ENCODE data around the gene ARF5. TPM values are rescaled to one million over a fixed set of nuclear protein-coding genes. Genes with fewer than 3 reads are reported as not detected.

ARF5 gene
- total RNA-seq, 1 donor from 2014 or later, result 264 TPM

GRCh38 chr7:127589896-127590295, 1.7 kb downstream of the ARF5 start:
- TF ChIP-seq CTCF (IDR thresholded peaks at IDR 0.05), result no peak
- H3K27me3 ChIP-seq, result no peaks in the 10 kb centered on the region
- intact Hi-C loops (cut with DNase I), result loop anchor here (2.0 to 10.0 kb wide), 6 partner anchors 42 to 1632 kb away; partner anchors contain the start of genes GRM8 and RBM28
- H3K27ac ChIP-seq, result no peak overlapping the region
- no peaks in the 10 kb centered on the region for H3K9me3 ChIP-seq
- H3K4me3 ChIP-seq, result peak overlapping the region in 1 of 2 donors; percentile 83
- DNase-seq (ENCODE audit: low spot score in 2 of 2), result no peak
- H3K36me3 ChIP-seq, result peaks cover 14 to 18% of the 10 kb centered on the region in 2 donors
- H3K4me1 ChIP-seq, result peaks cover 0 to 16% of the 10 kb centered on the region in 2 donors

GRCh38 chr7:127591189-127591588, 3.0 kb downstream of the ARF5 start:
- H3K4me1 ChIP-seq, result peaks cover 0 to 16% of the 10 kb centered on the region in 2 donors
- DNase-seq (ENCODE audit: low spot score in 2 of 2), result no peak

DNA sequence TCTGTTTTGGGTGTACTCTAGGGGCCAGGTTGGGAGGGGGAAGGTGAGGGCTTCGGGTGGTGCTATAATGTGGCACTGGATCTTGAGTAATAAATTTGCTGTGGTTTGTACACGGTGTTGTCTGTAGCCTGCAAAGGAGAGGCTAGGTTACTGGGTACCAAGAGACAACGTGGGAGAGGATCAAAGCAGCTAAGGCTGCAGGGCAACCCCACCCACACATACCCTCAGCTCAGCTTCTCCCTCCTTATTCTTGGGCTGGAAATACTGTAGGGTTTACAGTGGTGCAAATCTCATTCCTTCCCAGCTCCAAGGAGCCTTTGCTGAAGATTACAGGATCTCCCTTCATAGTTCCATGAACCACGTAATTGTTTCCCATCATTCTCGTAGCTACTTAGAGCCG, 3.4 kb downstream of the ARF5 start:
- Histone ChIP-seq H3K36me3 (peaks cover 14 to 18% of the 10 kb centered on the region in 2 donors), H3K4me1 (peaks cover 0 to 16% of the 10 kb centered on the region in 2 donors), H3K27me3 (no peaks in the 10 kb centered on the region), H3K9me3 (no peaks in the 10 kb centered on the region), H3K27ac (no peak overlapping the region), H3K4me3 (no peak overlapping the region)
- no peak for TF ChIP-seq CTCF (IDR thresholded peaks at IDR 0.05)
- no peak for DNase-seq (ENCODE audit: low spot score in 2 of 2)
- intact Hi-C loops (cut with DNase I), result no loop called here

More at GRCh38 chr7:127591189-127591588, 3.0 kb downstream of the ARF5 start:
- Histone ChIP-seq H3K4me3 (no peak overlapping the region), H3K36me3 (peaks cover 14 to 18% of the 10 kb centered on the region in 2 donors), H3K9me3 (no peaks in the 10 kb centered on the region), H3K27ac (no peak overlapping the region), H3K27me3 (no peaks in the 10 kb centered on the region)
- intact Hi-C loops (cut with DNase I), result no loop called here
- no peak for TF ChIP-seq CTCF (IDR thresholded peaks at IDR 0.05)

DNA sequence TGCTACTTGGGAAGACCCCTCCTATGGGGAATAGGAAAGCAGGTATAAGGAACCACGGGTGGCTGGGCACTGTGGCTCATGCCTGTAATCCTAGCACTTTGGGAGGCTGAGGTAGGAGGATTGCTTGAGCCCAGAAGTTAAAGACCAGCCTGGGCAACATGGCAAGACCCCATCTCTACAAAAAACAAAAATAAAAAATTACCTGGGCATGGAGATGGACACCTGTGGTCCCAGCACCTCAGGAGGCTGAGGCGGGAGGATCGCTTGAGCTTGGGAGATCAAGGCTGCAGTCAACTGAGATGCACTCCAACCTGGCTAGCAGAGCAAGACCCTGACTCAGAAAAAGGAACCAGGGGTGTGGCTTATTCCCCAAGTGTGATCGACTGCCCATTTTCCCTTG, 4.3 kb downstream of the ARF5 start:
- Histone ChIP-seq H3K27me3 (no peaks in the 10 kb centered on the region), H3K9me3 (no peaks in the 10 kb centered on the region), H3K36me3 (peaks cover 14 to 18% of the 10 kb centered on the region in 2 donors), H3K4me3 (no peak overlapping the region), H3K27ac (no peak overlapping the region), H3K4me1 (peaks cover 0 to 12% of the 10 kb centered on the region in 2 donors)
- DNase-seq (ENCODE audit: low spot score in 2 of 2), result no peak
- intact Hi-C loops (cut with DNase I), result no loop called here
- no peak for TF ChIP-seq CTCF (IDR thresholded peaks at IDR 0.05)

DNA sequence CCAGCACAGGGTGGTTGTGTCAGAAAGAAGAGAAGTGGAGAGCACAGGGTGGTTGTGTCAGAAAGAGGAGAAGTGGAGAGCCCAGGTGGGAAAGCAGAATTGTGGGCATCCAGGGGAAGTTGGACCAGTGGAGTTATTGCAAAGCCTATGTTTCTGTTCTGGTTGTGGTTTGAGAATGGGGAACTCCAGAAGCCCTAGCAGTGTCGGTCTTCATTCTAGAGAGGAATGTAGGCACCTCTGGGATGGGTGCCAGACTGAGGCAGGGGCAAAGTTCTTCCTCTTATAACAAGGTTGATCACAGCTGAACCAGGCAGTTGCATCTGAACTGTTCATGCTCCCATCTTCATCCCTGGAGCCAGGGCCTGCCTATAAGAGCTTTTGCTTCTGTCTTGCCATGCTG, 6.3 kb downstream of the ARF5 start:
- Histone ChIP-seq H3K27me3 (no peaks in the 10 kb centered on the region), H3K36me3 (peaks cover 14 to 18% of the 10 kb centered on the region in 2 donors), H3K4me3 (no peak overlapping the region), H3K9me3 (no peaks in the 10 kb centered on the region), H3K4me1 (peaks cover 0 to 2% of the 10 kb centered on the region in 2 donors), H3K27ac (no peak overlapping the region)
- DNase-seq (ENCODE audit: low spot score in 2 of 2), result no peak
- intact Hi-C loops (cut with DNase I), result no loop called here
- no peak for TF ChIP-seq CTCF (IDR thresholded peaks at IDR 0.05)

DNA sequence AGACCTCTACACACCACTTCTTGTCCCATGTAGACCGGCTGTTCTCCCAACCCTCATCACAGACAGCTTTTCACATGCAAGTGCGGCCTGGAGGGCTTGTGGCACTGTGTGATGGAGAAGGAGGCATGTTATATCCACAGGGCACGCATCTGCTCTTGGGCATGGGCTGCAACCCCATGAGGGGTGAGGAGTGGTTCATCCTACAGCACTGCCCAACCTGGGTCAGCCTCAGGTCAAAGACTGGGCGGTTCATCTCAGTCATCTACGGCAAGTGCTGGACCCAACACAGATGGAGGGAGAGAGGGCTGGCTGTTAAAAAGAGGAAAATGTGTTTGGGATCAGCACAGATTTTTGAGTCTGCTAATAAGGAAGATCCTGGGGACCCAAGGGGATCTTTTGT, 7.5 kb downstream of the ARF5 start:
- Histone ChIP-seq H3K27me3 (no peaks in the 10 kb centered on the region), H3K4me3 (no peak overlapping the region), H3K27ac (no peak overlapping the region), H3K4me1 (no peaks in the 10 kb centered on the region), H3K36me3 (peaks cover 11 to 14% of the 10 kb centered on the region in 2 donors), H3K9me3 (no peaks in the 10 kb centered on the region)
- DNase-seq (ENCODE audit: low spot score in 2 of 2), result no peak
- intact Hi-C loops (cut with DNase I), result no loop called here
- no peak for TF ChIP-seq CTCF (IDR thresholded peaks at IDR 0.05)
